Measurements from ENCODE around the gene CHCHD3.

Gene CHCHD3

DNA sequence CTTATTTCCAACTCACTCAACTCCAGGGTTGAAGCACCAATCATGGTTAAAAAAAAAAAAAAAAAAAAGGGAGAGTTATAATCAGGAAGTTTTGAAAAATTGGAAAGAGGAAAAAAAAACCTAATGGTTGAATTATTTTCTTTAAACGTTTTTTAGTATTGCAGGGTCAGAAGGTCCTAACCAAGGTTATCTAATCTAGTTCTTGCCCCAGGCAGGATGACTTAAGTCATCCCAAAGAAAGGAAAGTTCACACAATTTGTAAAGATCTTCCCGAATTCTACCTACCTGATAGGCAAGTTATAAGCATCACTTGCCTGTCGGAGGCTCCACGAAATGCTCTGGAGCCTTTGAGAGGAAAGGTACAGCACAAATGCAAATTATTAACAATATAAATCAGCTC is 297.5 kb downstream of the CHCHD3 start:
- TF ChIP-seq, protein P1, sequence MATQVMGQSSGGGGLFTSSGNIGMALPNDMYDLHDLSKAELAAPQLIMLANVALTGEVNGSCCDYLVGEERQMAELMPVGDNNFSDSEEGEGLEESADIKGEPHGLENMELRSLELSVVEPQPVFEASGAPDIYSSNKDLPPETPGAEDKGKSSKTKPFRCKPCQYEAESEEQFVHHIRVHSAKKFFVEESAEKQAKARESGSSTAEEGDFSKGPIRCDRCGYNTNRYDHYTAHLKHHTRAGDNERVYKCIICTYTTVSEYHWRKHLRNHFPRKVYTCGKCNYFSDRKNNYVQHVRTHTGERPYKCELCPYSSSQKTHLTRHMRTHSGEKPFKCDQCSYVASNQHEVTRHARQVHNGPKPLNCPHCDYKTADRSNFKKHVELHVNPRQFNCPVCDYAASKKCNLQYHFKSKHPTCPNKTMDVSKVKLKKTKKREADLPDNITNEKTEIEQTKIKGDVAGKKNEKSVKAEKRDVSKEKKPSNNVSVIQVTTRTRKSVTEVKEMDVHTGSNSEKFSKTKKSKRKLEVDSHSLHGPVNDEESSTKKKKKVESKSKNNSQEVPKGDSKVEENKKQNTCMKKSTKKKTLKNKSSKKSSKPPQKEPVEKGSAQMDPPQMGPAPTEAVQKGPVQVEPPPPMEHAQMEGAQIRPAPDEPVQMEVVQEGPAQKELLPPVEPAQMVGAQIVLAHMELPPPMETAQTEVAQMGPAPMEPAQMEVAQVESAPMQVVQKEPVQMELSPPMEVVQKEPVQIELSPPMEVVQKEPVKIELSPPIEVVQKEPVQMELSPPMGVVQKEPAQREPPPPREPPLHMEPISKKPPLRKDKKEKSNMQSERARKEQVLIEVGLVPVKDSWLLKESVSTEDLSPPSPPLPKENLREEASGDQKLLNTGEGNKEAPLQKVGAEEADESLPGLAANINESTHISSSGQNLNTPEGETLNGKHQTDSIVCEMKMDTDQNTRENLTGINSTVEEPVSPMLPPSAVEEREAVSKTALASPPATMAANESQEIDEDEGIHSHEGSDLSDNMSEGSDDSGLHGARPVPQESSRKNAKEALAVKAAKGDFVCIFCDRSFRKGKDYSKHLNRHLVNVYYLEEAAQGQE (IDR thresholded peaks at IDR 0.05; ENCODE audit: insufficient read depth in 1 of 2, low read depth in 2 of 2, low read length in 2 of 2) = no peak
- TF ChIP-seq POLR2AphosphoS5 (IDR thresholded peaks at IDR 0.05; ENCODE audit: low read depth, low read length) (no peak), FOXP2 (optimal IDR thresholded peaks at IDR 0.05; ENCODE audit: borderline replicate concordance, extremely low read depth, extremely low read length, insufficient read depth) (no peak), SIN3A (IDR thresholded peaks at IDR 0.05; ENCODE audit: borderline replicate concordance, insufficient read depth, low read length) (no peak), TAF1 (IDR thresholded peaks at IDR 0.05; ENCODE audit: borderline replicate concordance, insufficient read depth, low read length) (no peak)

DNA sequence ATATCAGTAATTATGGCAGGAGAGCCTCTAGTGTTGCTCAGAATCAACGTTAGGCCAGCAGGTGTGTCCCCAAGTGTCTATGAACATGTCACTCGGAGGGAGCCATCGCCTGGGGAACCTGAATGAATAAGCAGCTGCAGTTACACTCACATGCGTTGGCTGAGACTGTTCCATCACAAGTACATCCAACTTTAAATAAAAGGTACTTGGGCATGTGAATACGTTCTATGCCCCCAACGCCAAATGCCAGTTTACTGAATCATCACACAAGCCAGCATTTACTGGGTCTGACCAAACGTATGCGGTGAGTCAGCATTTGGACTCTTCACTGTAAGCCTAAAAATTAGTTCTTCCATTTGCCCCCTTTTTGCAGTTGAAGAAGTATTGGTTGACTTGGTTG is 298.1 kb downstream of the CHCHD3 start:
- TF ChIP-seq TAF1 (IDR thresholded peaks at IDR 0.05; ENCODE audit: borderline replicate concordance, insufficient read depth, low read length) (no peak), FOXP2 (optimal IDR thresholded peaks at IDR 0.05; ENCODE audit: borderline replicate concordance, extremely low read depth, extremely low read length, insufficient read depth) (no peak), POLR2AphosphoS5 (IDR thresholded peaks at IDR 0.05; ENCODE audit: low read depth, low read length) (no peak), SIN3A (IDR thresholded peaks at IDR 0.05; ENCODE audit: borderline replicate concordance, insufficient read depth, low read length) (no peak)
- TF ChIP-seq, protein P1 (IDR thresholded peaks at IDR 0.05; ENCODE audit: insufficient read depth in 1 of 2, low read depth in 2 of 2, low read length in 2 of 2) = no peak

DNA sequence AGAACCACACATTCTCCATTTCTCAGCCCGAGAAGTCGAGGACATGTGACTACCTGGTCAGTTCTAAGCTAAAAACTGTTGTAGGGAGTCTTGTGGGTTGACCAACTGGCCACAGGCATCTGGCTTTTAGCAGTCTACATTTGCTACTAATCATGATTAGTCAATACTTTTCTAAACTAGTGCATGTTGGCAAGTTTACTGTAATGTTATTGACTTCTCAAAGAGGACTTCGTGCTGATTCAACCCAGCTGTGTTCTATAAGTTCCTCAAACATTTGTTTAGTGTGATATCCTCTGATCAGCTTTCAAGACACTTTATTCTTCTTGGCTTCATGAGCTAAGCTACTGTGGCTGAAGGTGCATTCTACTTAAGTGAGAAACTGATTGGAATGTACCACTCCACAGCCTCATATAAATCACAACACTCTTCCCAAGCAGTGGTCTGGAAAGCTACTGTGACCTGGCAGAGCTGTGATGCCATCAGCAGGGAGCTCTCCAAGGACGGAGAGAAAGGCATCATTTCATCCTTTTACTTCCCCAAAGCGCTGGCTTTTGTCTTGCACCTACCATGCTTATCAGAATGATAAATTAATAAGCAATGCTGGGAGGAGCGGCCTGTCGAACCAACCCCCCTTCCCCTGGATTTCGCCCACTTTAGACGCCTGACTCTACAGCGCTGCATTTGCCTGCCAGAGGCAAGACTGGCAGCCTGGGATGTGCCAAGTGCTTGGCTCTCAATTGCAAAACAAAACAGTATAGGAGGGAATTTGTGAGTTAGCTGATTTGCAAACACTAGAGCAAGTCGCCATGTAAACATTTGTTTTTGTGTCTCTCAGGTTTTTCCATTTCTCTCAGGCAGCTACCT is 298.9 kb downstream of the CHCHD3 start:
- TF ChIP-seq FOXP2 (optimal IDR thresholded peaks at IDR 0.05; ENCODE audit: borderline replicate concordance, extremely low read depth, extremely low read length, insufficient read depth) = no peak
- TF ChIP-seq, protein P1 (IDR thresholded peaks at IDR 0.05; ENCODE audit: insufficient read depth in 1 of 2, low read depth in 2 of 2, low read length in 2 of 2) = no peak

GRCh38 chr7:132780822-132781221 is 301.1 kb downstream of the CHCHD3 start:
- TF ChIP-seq, protein P1 (IDR thresholded peaks at IDR 0.05; ENCODE audit: insufficient read depth in 1 of 2, low read depth in 2 of 2, low read length in 2 of 2) = no peak
- TF ChIP-seq FOXP2 (optimal IDR thresholded peaks at IDR 0.05; ENCODE audit: borderline replicate concordance, extremely low read depth, extremely low read length, insufficient read depth) = no peak
- no peak for TF ChIP-seq POLR2AphosphoS5 (IDR thresholded peaks at IDR 0.05; ENCODE audit: low read depth, low read length)
- TF ChIP-seq TAF1 (IDR thresholded peaks at IDR 0.05; ENCODE audit: borderline replicate concordance, insufficient read depth, low read length) = no peak
- no peak for TF ChIP-seq SIN3A (IDR thresholded peaks at IDR 0.05; ENCODE audit: borderline replicate concordance, insufficient read depth, low read length)
